IMR-90 (cell line): Measurements from ENCODE around the gene ZSCAN16. TPM values are rescaled to one million over a fixed set of nuclear protein-coding genes. Genes with fewer than 3 reads are reported as not detected.

ENCODE experiments used
- ATAC-seq: fragments of 200-7000 bp; cut with Tn5 transposase; 2 replicates; pipeline ENCODE4 v1.9.1; 2020; ENCODE audit warnings: low read depth, mild to moderate bottlenecking, moderate library complexity
- BruUV-seq: library from RNA; stranded (reverse); fragments of 400-500 nt; replicated peaks from 2 replicates; lab custom pipeline; 2021; lab: Mats Ljungman, UMichigan
- CTCF ChIA-PET: fragments of 300-600 bp; formaldehyde crosslinking; extraction: SDS; loops from one replicate; lab custom pipeline; 2021; ENCODE audit warnings: antibody characterized with exemption; lab: Yijun Ruan, JAX
- POLR2A ChIA-PET: fragments of 300-600 bp; sonication (Branson Sonifier 250); formaldehyde crosslinking; loops from one replicate; lab custom pipeline; 2022; ENCODE audit warnings: antibody characterized with exemption; ENCODE audit not compliant: unreplicated experiment; lab: Charles Lee
- DNase-seq: peaks from one replicate; pipeline ENCODE4 v3.0.0; 2013
- H2AFZ ChIP-seq: replicated peaks from 2 replicates; pipeline ENCODE3; 2013; ENCODE audit warnings: low read length, mild to moderate bottlenecking; ENCODE audit not compliant: poor library complexity
- H2AK5ac ChIP-seq: 2 replicates; pipeline ENCODE4 v1.6.1; 2013; ENCODE audit warnings: low read depth, low read length, inconsistent platforms
- H2AK9ac ChIP-seq: replicated peaks from 2 replicates; pipeline ENCODE3; 2013; ENCODE audit warnings: mild to moderate bottlenecking, low read depth, low read length, moderate library complexity; ENCODE audit not compliant: poor library complexity
- H2BK120ac ChIP-seq: 2 replicates; pipeline ENCODE4 v1.6.1; 2013; ENCODE audit warnings: low read depth, low read length, inconsistent platforms
- H2BK15ac ChIP-seq: 3 replicates; pipeline ENCODE4 v1.6.1; 2013; ENCODE audit warnings: low read depth, low read length, inconsistent platforms
- H2BK20ac ChIP-seq: 2 replicates; pipeline ENCODE4 v1.6.1; 2013; ENCODE audit warnings: low read depth, mild to moderate bottlenecking, inconsistent platforms, low read length, moderate library complexity
- H2BK5ac ChIP-seq: 2 replicates; pipeline ENCODE4 v1.6.1; 2013; ENCODE audit warnings: mild to moderate bottlenecking, low read depth, low read length, inconsistent platforms; ENCODE audit not compliant: poor library complexity, severe bottlenecking
- H3K14ac ChIP-seq: replicated peaks from 2 replicates; pipeline ENCODE4 v1.6.1; 2013; ENCODE audit warnings: low read depth, low read length, inconsistent platforms
- H3K18ac ChIP-seq: 2 replicates; pipeline ENCODE4 v1.6.1; 2013; ENCODE audit warnings: low read depth, low read length, control low read depth
- H3K23ac ChIP-seq: 2 replicates; pipeline ENCODE4 v1.6.1; 2013; ENCODE audit warnings: low read depth, low read length, inconsistent platforms
- H3K27ac ChIP-seq: 2 replicates; pipeline ENCODE4 v1.5.1; 2013; ENCODE audit warnings: mild to moderate bottlenecking, control low read depth, low read length; ENCODE audit not compliant: insufficient read depth
- H3K27me3 ChIP-seq: 2 replicates; pipeline ENCODE4 v1.6.1; 2013; ENCODE audit warnings: low read length; ENCODE audit not compliant: control insufficient read depth, insufficient read depth
- H3K36me3 ChIP-seq: 2 replicates; pipeline ENCODE4 v1.6.1; 2013; ENCODE audit warnings: low read length, mixed read lengths; ENCODE audit not compliant: control insufficient read depth, insufficient read depth
- H3K4ac ChIP-seq: 2 replicates; pipeline ENCODE4 v1.6.1; 2013; ENCODE audit warnings: low read depth, low read length, inconsistent platforms
- H3K4me1 ChIP-seq: 2 replicates; pipeline ENCODE4 v1.6.1; 2013; ENCODE audit warnings: low read length, mixed read lengths; ENCODE audit not compliant: control insufficient read depth, insufficient read depth
- H3K4me2 ChIP-seq: 2 replicates; pipeline ENCODE4 v1.6.1; 2013; ENCODE audit warnings: low read depth, mild to moderate bottlenecking, control low read depth, low read length, moderate library complexity
- H3K4me3 ChIP-seq: 2 replicates; pipeline ENCODE4 v1.5.1; 2013; ENCODE audit warnings: low read depth, mild to moderate bottlenecking, control low read depth, low read length, moderate library complexity; ENCODE audit not compliant: insufficient read depth
- H3K56ac ChIP-seq: 2 replicates; pipeline ENCODE4 v1.6.1; 2013; ENCODE audit warnings: low read length, inconsistent platforms; ENCODE audit not compliant: insufficient read depth; ENCODE audit errors: extremely low read depth
- H3K79me1 ChIP-seq, 2 experiments: 2 replicates each; pipeline ENCODE4 v1.6.1; 2013; ENCODE audit warnings: low read length in 2 of 2, inconsistent platforms in 1 of 2, low read depth in 1 of 2
- H3K9ac ChIP-seq: 2 replicates; pipeline ENCODE4 v1.6.1; 2013; ENCODE audit warnings: low read depth, low read length, control low read depth
- H3K9me1 ChIP-seq: 2 replicates; pipeline ENCODE4 v1.6.1; 2013; ENCODE audit warnings: low read length, inconsistent platforms; ENCODE audit not compliant: insufficient read depth
- H3K9me3 ChIP-seq: 2 replicates; pipeline ENCODE4 v1.6.1; 2013; ENCODE audit warnings: low read length; ENCODE audit not compliant: control insufficient read depth, insufficient read depth
- H4K20me1 ChIP-seq: 2 replicates; pipeline ENCODE4 v1.6.1; 2013; ENCODE audit warnings: low read length, inconsistent platforms; ENCODE audit not compliant: insufficient read depth
- H4K5ac ChIP-seq: 2 replicates; pipeline ENCODE4 v1.6.1; 2013; ENCODE audit warnings: mild to moderate bottlenecking, low read depth, low read length, control low read depth
- H4K8ac ChIP-seq, 2 experiments: 2 replicates each; pipeline ENCODE4 v1.6.1; 2013; ENCODE audit warnings: low read depth in 2 of 2, low read length in 2 of 2, control low read depth in 1 of 2, inconsistent platforms in 1 of 2
- H4K91ac ChIP-seq: 2 replicates; pipeline ENCODE4 v1.6.1; 2013; ENCODE audit warnings: low read depth, low read length, inconsistent platforms; ENCODE audit not compliant: insufficient read depth
- CEBPB ChIP-seq: IDR thresholded peaks from 2 replicates; pipeline ENCODE4 v1.6.1; 2012; ENCODE audit warnings: low read depth, low read length, improper control_type of control experiment
- POLR2A ChIP-seq: IDR thresholded peaks from 2 replicates; pipeline ENCODE4 v1.6.1; 2012; ENCODE audit warnings: mild to moderate bottlenecking, low read depth, low read length
- WGBS, 2 experiments: methylation state at CpG; one replicate each; pipeline versions ENCODE4 v1.1.5 to v1.1.7; 2013; ENCODE audit warnings: missing lambda C conversion rate in 2 of 2; ENCODE audit not compliant: insufficient read length in 1 of 2; ENCODE audit errors: extremely low coverage in 2 of 2; 5-methylcytosine and 5-hydroxymethylcytosine counted together
- dilution Hi-C: fragments of 300-500 bp; cut with HindIII; formaldehyde crosslinking; loops from one replicate; pipeline ENCODE4 v1.14.3; 2018; ENCODE audit warnings: low sequenced_read_pairs; ENCODE audit not compliant: unreplicated experiment
- in situ Hi-C: fragments of 300-500 bp; cut with MboI; formaldehyde crosslinking; loops from 3 replicates; pipeline ENCODE4 v1.14.3; 2019; ENCODE audit warnings: low sequenced_read_pairs, inconsistent platforms, mixed read lengths
- intact Hi-C: fragments of 100-400 bp; cut with micrococcal nuclease; formaldehyde crosslinking; loops from 2 replicates; pipeline ENCODE4 v1.10.0; 2022
- polyA plus RNA-seq, 3 experiments: library from polyadenylated mRNA; depleted of rRNA; stranded (reverse); fragments of >200 nt; gene quantifications; 2 replicates each; pipeline ENCODE4 v1.2.3, GENCODE V29; 2012; ENCODE audit warnings: low replicate concordance in 1 of 3
- total RNA-seq: library from RNA; depleted of rRNA; stranded (reverse); fragments of >200 nt; gene quantifications from 2 replicates; pipeline ENCODE4 v1.2.3, GENCODE V29; 2012

Gene ZSCAN16
- total and polyA plus RNA-seq, 2 of the 4 experiments (the other 2 are of a cell fraction), result 1.8 to 3.0 TPM

DNA sequence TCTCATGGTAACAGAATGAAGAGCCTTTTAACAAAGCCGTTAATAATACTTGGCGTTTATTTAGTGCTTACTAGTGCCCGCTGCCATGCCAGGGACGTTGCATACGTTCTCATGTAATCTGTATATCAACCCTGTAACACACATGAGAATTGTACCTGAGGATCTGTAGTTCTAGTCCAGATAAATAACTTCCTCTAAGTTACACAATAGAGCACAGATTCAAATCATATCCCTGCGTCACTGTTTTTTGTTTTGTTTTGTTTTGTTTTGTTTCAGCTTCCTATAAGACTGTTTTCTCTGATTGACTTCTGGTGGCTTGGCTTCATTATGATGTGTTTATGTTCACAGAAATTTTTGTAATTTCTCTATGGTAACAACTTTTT lies 553 bp downstream of the ZSCAN16 start:
- 20% methylated on average over 1 of the region's 6 CpGs; no CpG with 5 or more reads in 1 of the 2 experiments for WGBS, 2 experiments
- Histone ChIP-seq H3K14ac (no peak overlapping the region), H3K9ac (peak overlapping the region; percentile 78), H2BK20ac (no peak overlapping the region), H3K4me1 (peaks cover 2% of the 10 kb centered on the region; the same call in 1 of the 2 replicates), H2AK5ac (no peak overlapping the region), H3K9me1 (no peaks in the 10 kb centered on the region; the same call in 1 of the 2 replicates), H3K36me3 (peaks cover 23% of the 10 kb centered on the region), H3K4ac (peak overlapping the region; percentile 27; the same call in 1 of the 2 replicates), H4K5ac (peak overlapping the region; percentile 85; the same call in 1 of the 2 replicates), H2BK5ac (no peak overlapping the region), H2BK15ac (no peak overlapping the region), H2AK9ac (peak overlapping the region; percentile 73), H3K27me3 (no peaks in the 10 kb centered on the region), H3K23ac (0 out of 2 replicates have a peak overlapping the region, but pooled peaks have one; percentile 23), H4K8ac (peak overlapping the region; percentile 86 to 91; a peak in 3 of 4 replicates), H3K56ac (no peak overlapping the region), H3K9me3 (no peaks in the 10 kb centered on the region), H2AFZ (peak overlapping the region; percentile 96), H3K4me3 (peak overlapping the region; percentile 88), H3K27ac (peak overlapping the region; percentile 47; the same call in 1 of the 2 replicates), H4K20me1 (no peaks in the 10 kb centered on the region), H3K18ac (no peak overlapping the region), H4K91ac (no peak overlapping the region), H3K79me1 (peaks cover 31 to 43% of the 10 kb centered on the region in 2 experiments), H2BK120ac (no peak overlapping the region), H3K4me2 (peak overlapping the region; percentile 88)
- ChIA-PET POLR2A (no interaction called here), CTCF (interaction anchor here (0.6 kb wide), 1 partner anchor 58 kb away, joined by 6 read pairs; no protein-coding TSS in a partner anchor)
- TF ChIP-seq CEBPB (peak; percentile 13; the same call in 1 of the 2 replicates), POLR2A (no peak)
- dilution Hi-C loops, result no loop called here
- in situ Hi-C loops, result no loop called here
- no peak for DNase-seq
- intact Hi-C loops, result loop anchor here (1.0 to 2.0 kb wide), 2 partner anchors 16 to 258 kb away; partner anchors contain the start of gene ZKSCAN8
- BruUV-seq, result no TSS peak
- ATAC-seq, result peak; percentile 5; the same call in 1 of the 2 replicates
